Left hindlimb (tissue), 1 donor: ENCODE data around the gene JMJD1C.
"Not testable (repeated sequence)": the region's sequence is repeated elsewhere in the genome, so short reads cannot be mapped to it uniquely, and the experiment has no call there.

Experiments
- DNase-seq: peaks from one replicate; pipeline ENCODE4 v3.0.0-alpha.2; 2018

JMJD1C gene

GRCh38 chr10:63256009-63256773 is 209.6 kb downstream of the JMJD1C start:
- DNase-seq = no peak

- DNase-seq = no peak
Observed at GRCh38 chr10:63255316-63255715, 210.5 kb downstream of the JMJD1C start.

- no peak for DNase-seq
Observed at GRCh38 chr10:63253040-63253439, 212.7 kb downstream of the JMJD1C start.

- no peak for DNase-seq
Observed at GRCh38 chr10:63252095-63252762, 213.5 kb downstream of the JMJD1C start.

GRCh38 chr10:63250032-63250431 is 215.7 kb downstream of the JMJD1C start:
- no peak for DNase-seq

- DNase-seq = no peak
Observed at GRCh38 chr10:63247771-63248170, 218.0 kb downstream of the JMJD1C start.

GRCh38 chr10:63246356-63246755 is 219.4 kb downstream of the JMJD1C start:
- no peak for DNase-seq

GRCh38 chr10:63241841-63242281 is 223.9 kb downstream of the JMJD1C start:
- no peak for DNase-seq

GRCh38 chr10:63240807-63241206 is 225.0 kb downstream of the JMJD1C start:
- DNase-seq = no peak

- DNase-seq = no peak
Observed at GRCh38 chr10:63238501-63238900, 227.3 kb downstream of the JMJD1C start.

GRCh38 chr10:63237396-63237795 is 228.4 kb downstream of the JMJD1C start:
- no peak for DNase-seq

GRCh38 chr10:63236113-63236935 is 229.5 kb downstream of the JMJD1C start:
- DNase-seq = no peak

GRCh38 chr10:63235136-63235535 is 230.6 kb downstream of the JMJD1C start:
- not testable (repeated sequence) for DNase-seq

- DNase-seq = no peak
Observed at GRCh38 chr10:63229161-63229560, 236.6 kb downstream of the JMJD1C start.

- no peak for DNase-seq
Observed at GRCh38 chr10:63228237-63228636, 237.5 kb downstream of the JMJD1C start.

- DNase-seq = no peak
Observed at GRCh38 chr10:63227207-63227895, 238.4 kb downstream of the JMJD1C start.

GRCh38 chr10:63224241-63224640 is 241.5 kb downstream of the JMJD1C start:
- DNase-seq = no peak

GRCh38 chr10:63221950-63222349 is 243.8 kb downstream of the JMJD1C start:
- DNase-seq = no peak

GRCh38 chr10:63219749-63220148 is 246.0 kb downstream of the JMJD1C start:
- DNase-seq = no peak

- DNase-seq = no peak
Observed at GRCh38 chr10:63217120-63217605, 248.6 kb downstream of the JMJD1C start.

- DNase-seq = no peak
Observed at GRCh38 chr10:63214571-63214970, 251.2 kb downstream of the JMJD1C start.

- DNase-seq = no peak
Observed at GRCh38 chr10:63213489-63213888, 252.3 kb downstream of the JMJD1C start.
